Right lobe of liver (tissue), 6 donors: ENCODE data around the gene TNFRSF21. TPM values are rescaled to one million over a fixed set of nuclear protein-coding genes. Genes with fewer than 3 reads are reported as not detected.
"Not testable (repeated sequence)": the region's sequence is repeated elsewhere in the genome, so short reads cannot be mapped to it uniquely, and the experiment has no call there.

ENCODE experiments used
- ATAC-seq, 4 donors: fragments of 200-7000 bp; cut with Tn5 transposase; one replicate each; pipeline ENCODE4 v1.9.1; 2020; ENCODE audit warnings: mild to moderate bottlenecking in 4 of 4, moderate library complexity in 4 of 4
- DNase-seq, 3 donors: peaks; one replicate each; pipeline ENCODE4 v3.0.0-alpha.2; 2020
- H3K27ac ChIP-seq, 3 donors: fragments of 200-600 bp; one replicate each; pipeline ENCODE4 v1.8.0; 2022
- H3K27me3 ChIP-seq, 2 donors: fragments of 200-600 bp; one replicate each; pipeline ENCODE4 v1.8.0; 2022
- H3K36me3 ChIP-seq, 4 donors: fragments of 200-600 bp; sonication (generic) in 1 of 4; one replicate each; pipeline versions ENCODE4 v1.5.1 to v1.8.0; 2017 to 2022; ENCODE audit warnings: control low read depth in 1 of 4
- H3K4me1 ChIP-seq, 4 donors: fragments of 200-600 bp; sonication (generic) in 1 of 4; one replicate each; pipeline versions ENCODE4 v1.5.1 to v1.8.0; 2017 to 2022; ENCODE audit warnings: control low read depth in 1 of 4
- H3K4me3 ChIP-seq, 3 donors: fragments of 200-600 bp; one replicate each; pipeline ENCODE4 v1.8.0; 2022
- H3K9me3 ChIP-seq, 4 donors: fragments of 200-600 bp; sonication (generic) in 1 of 4; one replicate each; pipeline versions ENCODE4 v1.5.1 to v1.8.0; 2017 to 2022; ENCODE audit warnings: control low read depth in 1 of 4
- CTCF ChIP-seq, 4 donors: fragments of 200-600 bp in 3 of 4; fragments of 450-650 bp in 1 of 4; IDR thresholded peaks; one replicate each; pipeline versions ENCODE4 v1.5.1 to v1.8.0; 2016 to 2022; ENCODE audit warnings: antibody characterized with exemption in 4 of 4, mild to moderate bottlenecking in 2 of 4
- POLR2A ChIP-seq: fragments of 450-650 bp; IDR thresholded peaks from one replicate; pipeline ENCODE4 v1.6.1; 2017; ENCODE audit warnings: antibody characterized with exemption, mild to moderate bottlenecking
- WGBS: methylation state at CpG from one replicate; pipeline ENCODE4 v1.1.6; 2018; ENCODE audit warnings: low coverage, low lambda C conversion rate; ENCODE audit not compliant: insufficient coverage; ENCODE audit errors: missing lambda C conversion rate; 5-methylcytosine and 5-hydroxymethylcytosine counted together
- intact Hi-C, 2 donors: fragments of 100-400 bp; cut with DNase I; formaldehyde crosslinking; loops; one replicate each; pipeline versions ENCODE4 v1.11.2 to v1.14.1; 2022
- total RNA-seq, 6 experiments: library from RNA; depleted of rRNA in 2 of 6; stranded (reverse); fragments of >200 nt in 2 of 6; fragmentation: NEBNext Ultra II Directional in 3 of 6; extraction: Animal tissue kit (Norgen Biotek cat#: 25700) in 3 of 6; gene quantifications; one replicate each; pipeline versions ENCODE4 v1.1.0 to v1.2.4, GENCODE V29; 2016 to 2023
- donor health status: DM: no; HTN: yes; CAD: no.
- donor health status: DM: no; HTN: no; CAD: no.
- donor health status: DM: no; HTN: no; CAD: no.
- donor health status: DM: no; HTN: yes; CAD: no.
- donor health status: DM: no; HTN: yes; CAD: no.

The TNFRSF21 gene
- total RNA-seq, 6 experiments from 2014 or later: 1.9 to 7.9 (median 5.3) TPM

DNA sequence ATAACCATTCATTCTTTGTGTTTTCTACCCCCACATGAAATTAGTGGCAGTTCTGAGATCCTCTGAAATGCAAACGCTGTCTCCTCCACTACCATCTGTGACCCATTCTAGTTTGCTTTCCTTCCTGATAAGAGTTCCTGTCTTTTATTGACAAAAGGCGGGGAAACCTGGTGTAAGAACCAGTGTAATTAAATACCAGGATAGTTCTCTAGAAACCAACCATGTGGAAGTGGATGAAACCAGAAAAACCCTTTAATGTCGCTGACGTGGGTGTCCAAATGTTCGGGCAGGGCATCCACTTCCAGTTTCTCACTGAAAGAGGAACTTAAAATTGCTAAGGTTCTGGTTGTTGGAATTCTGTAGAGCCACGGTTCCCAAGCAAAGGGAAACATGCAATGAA is 79.1 kb downstream of the TNFRSF21 start:
- peak in 2 of 4 donors; percentile 32 to 37 for ATAC-seq
- TF ChIP-seq POLR2A: no peak
- no peak for TF ChIP-seq CTCF (IDR thresholded peaks at IDR 0.05)
- Histone ChIP-seq H3K27me3 (no peaks in the 10 kb centered on the region), H3K4me1 (no peaks in the 10 kb centered on the region), H3K27ac (no peak overlapping the region), H3K36me3 (no peaks in the 10 kb centered on the region), H3K9me3 (no peaks in the 10 kb centered on the region), H3K4me3 (no peak overlapping the region)
- DNase-seq: no peak
- intact Hi-C loops: no loop called here
- WGBS: 55% methylated on average over 6 of the region's 6 CpGs

DNA sequence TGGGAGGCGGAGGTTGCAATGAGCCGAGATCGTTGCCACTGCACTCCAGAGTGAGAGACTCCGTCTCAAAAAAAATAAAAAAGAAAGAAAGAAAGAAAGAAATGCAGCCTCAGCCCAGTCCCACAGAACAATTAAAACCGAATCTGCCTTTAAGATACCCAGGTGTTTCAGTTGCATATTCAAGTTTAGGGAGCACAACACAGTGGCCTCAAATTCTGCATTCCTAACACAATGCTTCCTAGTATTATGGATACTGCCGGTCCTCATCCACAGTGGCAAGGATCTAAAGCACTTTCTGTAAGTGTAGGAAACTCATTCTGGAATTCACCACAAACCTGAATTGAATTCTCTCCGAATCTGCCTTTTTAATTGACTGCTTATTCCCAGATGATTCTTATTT is 80.5 kb downstream of the TNFRSF21 start:
- H3K27me3 ChIP-seq: no peaks in the 10 kb centered on the region
- intact Hi-C loops: no loop called here
- WGBS: 88% methylated on average over 7 of the region's 7 CpGs

GRCh38 chr6:47228093-47228492 is 81.6 kb downstream of the TNFRSF21 start:
- H3K4me3 ChIP-seq, intact Hi-C loops, H3K4me1 ChIP-seq, H3K36me3 ChIP-seq, ATAC-seq, H3K27me3 ChIP-seq, H3K27ac ChIP-seq, DNase-seq, H3K9me3 ChIP-seq: not testable (repeated sequence)
- WGBS: 75% methylated on average over 3 of the region's 3 CpGs

More for the DNA sequence above, 80.5 kb downstream of the TNFRSF21 start:
- DNase-seq (no peak), ATAC-seq (no peak)
- H3K36me3 ChIP-seq: no peaks in the 10 kb centered on the region
- no peaks in the 10 kb centered on the region for H3K4me1 ChIP-seq
- TF ChIP-seq CTCF (IDR thresholded peaks at IDR 0.05): no peak
- H3K4me3 ChIP-seq: no peak overlapping the region
- no peaks in the 10 kb centered on the region for H3K9me3 ChIP-seq
- H3K27ac ChIP-seq: no peak overlapping the region

DNA sequence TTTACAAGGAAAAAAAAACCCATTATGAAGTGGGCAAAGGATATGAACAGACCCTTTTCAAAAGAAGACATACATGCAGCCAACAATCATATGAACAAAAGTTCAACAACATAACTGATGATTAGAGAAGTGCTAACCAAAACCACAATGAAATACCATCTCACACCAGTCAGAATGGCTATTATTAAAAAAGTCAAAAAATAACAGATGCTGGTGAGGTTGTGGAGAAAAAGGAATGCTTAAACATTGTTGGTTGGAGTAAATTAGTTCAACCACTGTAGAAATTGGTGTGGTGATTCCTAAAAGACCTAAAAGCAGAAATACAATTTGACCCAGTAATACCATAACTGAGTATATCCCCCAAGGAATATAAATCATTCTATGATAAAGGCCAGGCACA is 86.5 kb downstream of the TNFRSF21 start:
- H3K4me3 ChIP-seq, intact Hi-C loops, H3K4me1 ChIP-seq, DNase-seq, ATAC-seq, H3K9me3 ChIP-seq, H3K36me3 ChIP-seq, H3K27ac ChIP-seq, H3K27me3 ChIP-seq: not testable (repeated sequence)

GRCh38 chr6:47221565-47221964 is 88.1 kb downstream of the TNFRSF21 start:
- Histone ChIP-seq H3K9me3 (no peaks in the 10 kb centered on the region), H3K4me3 (no peak overlapping the region), H3K27me3 (no peaks in the 10 kb centered on the region), H3K36me3 (no peaks in the 10 kb centered on the region), H3K4me1 (no peaks in the 10 kb centered on the region), H3K27ac (no peak overlapping the region)
- DNase-seq (no peak), ATAC-seq (no peak)
- intact Hi-C loops: no loop called here
- TF ChIP-seq POLR2A (no peak), CTCF (IDR thresholded peaks at IDR 0.05) (no peak)
- 74% methylated on average over 6 of the region's 9 CpGs for whole genome bisulfite sequencing

DNA sequence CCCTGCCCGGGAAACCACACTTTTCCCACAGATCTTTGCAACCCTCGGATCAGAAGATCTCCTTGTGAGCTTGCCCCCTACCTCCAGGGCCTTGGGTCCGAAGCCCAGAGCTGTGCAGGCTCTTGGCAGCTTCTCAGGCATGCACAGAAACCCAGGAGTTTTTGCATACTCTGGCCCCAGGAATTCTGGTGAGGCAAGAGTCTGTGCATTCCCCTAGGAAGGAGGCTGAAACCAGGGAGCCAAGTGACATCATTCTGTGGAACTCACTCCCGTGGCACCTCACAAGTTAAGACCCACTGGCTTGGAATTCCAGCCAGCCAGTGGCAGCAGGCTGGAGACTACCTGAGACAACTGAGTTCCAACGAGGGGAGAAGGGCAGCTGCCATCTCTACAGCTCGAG is 100.1 kb downstream of the TNFRSF21 start:
- no CpG with 5 or more reads among the region's 6 CpGs for WGBS
- Histone ChIP-seq H3K4me1 (no peaks in the 10 kb centered on the region), H3K9me3 (no peaks in the 10 kb centered on the region), H3K4me3 (no peak overlapping the region), H3K27me3 (no peaks in the 10 kb centered on the region), H3K36me3 (no peaks in the 10 kb centered on the region), H3K27ac (no peak overlapping the region)
- DNase-seq: no peak
- intact Hi-C loops: no loop called here
- TF ChIP-seq CTCF (IDR thresholded peaks at IDR 0.05) (no peak), POLR2A (no peak)
- no peak for ATAC-seq
